Measurements from ENCODE around the gene IGF2BP2.

Gene IGF2BP2

GRCh38 chr3:185797993-185798830 is 26.6 kb downstream of the IGF2BP2 start:
- Histone ChIP-seq H3K27ac (no peak overlapping the region), H3K4me3 (no peak overlapping the region)
- no peak for TF ChIP-seq CTCF (IDR thresholded peaks at IDR 0.05)
- DNase-seq (ENCODE audit: low spot score): no peak

GRCh38 chr3:185797108-185797881 is 27.5 kb downstream of the IGF2BP2 start:
- Histone ChIP-seq H3K4me3 (no peak overlapping the region), H3K27ac (no peak overlapping the region)
- DNase-seq (ENCODE audit: low spot score): no peak
- no peak for TF ChIP-seq CTCF (IDR thresholded peaks at IDR 0.05)

GRCh38 chr3:185796431-185797107 is 28.3 kb downstream of the IGF2BP2 start:
- no peak for DNase-seq (ENCODE audit: low spot score)
- no peak for TF ChIP-seq CTCF (IDR thresholded peaks at IDR 0.05)
- no peak overlapping the region for H3K4me3 ChIP-seq
- H3K27ac ChIP-seq: no peak overlapping the region

- H3K4me3 ChIP-seq: no peak overlapping the region
- no peak for DNase-seq (ENCODE audit: low spot score)
- no peak overlapping the region for H3K27ac ChIP-seq
- no peak for TF ChIP-seq CTCF (IDR thresholded peaks at IDR 0.05)
Measured at GRCh38 chr3:185793381-185793780, 31.5 kb downstream of the IGF2BP2 start.

- H3K27ac ChIP-seq: no peak overlapping the region
- DNase-seq (ENCODE audit: low spot score): no peak
- H3K4me3 ChIP-seq: no peak overlapping the region
- TF ChIP-seq CTCF (IDR thresholded peaks at IDR 0.05): no peak
Measured at GRCh38 chr3:185792955-185793354, 31.9 kb downstream of the IGF2BP2 start.

GRCh38 chr3:185789891-185790830 is 34.7 kb downstream of the IGF2BP2 start:
- DNase-seq (ENCODE audit: low spot score): no peak
- Histone ChIP-seq H3K27ac (no peak overlapping the region), H3K4me3 (no peak overlapping the region)
- TF ChIP-seq CTCF (IDR thresholded peaks at IDR 0.05): no peak

Measured in coronary artery (tissue), 2 donors.